ENCODE measurements around the gene RNF208. TPM values are rescaled to one million over a fixed set of nuclear protein-coding genes. Genes with fewer than 3 reads are reported as not detected.

Gene RNF208
- total and polyA plus RNA-seq, 9 of the 15 experiments (the other 6 are each of a cell fraction or from before 2014, with no cell fraction given) = 0.15 to 6.9 (median 0.50) TPM; not detected in 2

- no peak for TF ChIP-seq GTF2B (IDR thresholded peaks at IDR 0.05; ENCODE audit: extremely low read depth, insufficient read length)
- no peak for TF ChIP-seq ZNF436 (CRISPR knock-in tag; IDR thresholded peaks at IDR 0.05)
- peak; percentile 96 for TF ChIP-seq RAD21 (CRISPR knock-in tag; conservative IDR thresholded peaks at IDR 0.05 in 1 of 2, IDR thresholded peaks at IDR 0.05 in 1 of 2)
- 0 out of 2 replicates have a peak, but pooled peaks have one; percentile 56 for TF ChIP-seq PHF21A (IDR thresholded peaks at IDR 0.05; ENCODE audit: borderline replicate concordance, low read depth)
- peak; percentile 29 for TF ChIP-seq TAF1 (IDR thresholded peaks at IDR 0.05; ENCODE audit: control insufficient read depth, extremely low read depth, insufficient read depth, low read length, severe bottlenecking)
- peak; percentile 71 for TF ChIP-seq MTA2 (IDR thresholded peaks at IDR 0.05; ENCODE audit: low read depth)
- TF ChIP-seq ZNF197 (CRISPR knock-in tag; IDR thresholded peaks at IDR 0.05; ENCODE audit: low read depth) = no peak
- TF ChIP-seq MAZ (CRISPR knock-in tag; conservative IDR thresholded peaks at IDR 0.05 in 1 of 2, IDR thresholded peaks at IDR 0.05 in 1 of 2) = peak; percentile 97 to 99
- peak; percentile 80 for TF ChIP-seq CXXC5 (CRISPR knock-in tag; IDR thresholded peaks at IDR 0.05)
- TF ChIP-seq RFX5 (IDR thresholded peaks at IDR 0.05; ENCODE audit: low read depth, low read length) = no peak
- TF ChIP-seq MEIS2 (IDR thresholded peaks at IDR 0.05; ENCODE audit: partially characterized antibody) = peak; percentile 59
- TF ChIP-seq ATF3 (IDR thresholded peaks at IDR 0.05) = no peak
- peak; percentile 71; the same call in 1 of the 2 replicates for TF ChIP-seq ATF3 (CRISPR knock-in tag; conservative IDR thresholded peaks at IDR 0.05)
- TF ChIP-seq ZNF551 (CRISPR knock-in tag; IDR thresholded peaks at IDR 0.05) = no peak
- no peak for TF ChIP-seq MLX (CRISPR knock-in tag; conservative IDR thresholded peaks at IDR 0.05)
- peak; percentile 97 for TF ChIP-seq TFAP4 (CRISPR knock-in tag; IDR thresholded peaks at IDR 0.05; ENCODE audit: borderline replicate concordance)
- TF ChIP-seq SMARCE1 (IDR thresholded peaks at IDR 0.05) = 0 out of 2 replicates have a peak, but pooled peaks have one; percentile 59
- TF ChIP-seq CBX3 (IDR thresholded peaks at IDR 0.05; ENCODE audit: borderline replicate concordance in 1 of 2, low read length in 2 of 2) = peak in 1 of 2 experiments; percentile 47; a peak in 1 of 3 replicates
- no peak for TF ChIP-seq E2F3 (CRISPR knock-in tag; IDR thresholded peaks at IDR 0.05)
- no peak for TF ChIP-seq NR0B1 (IDR thresholded peaks at IDR 0.05; ENCODE audit: partially characterized antibody)
- TF ChIP-seq ZKSCAN1 (IDR thresholded peaks at IDR 0.05; ENCODE audit: low read depth, low read length) = peak; percentile 48; the same call in 1 of the 2 replicates
- no peak for TF ChIP-seq THAP7 (CRISPR knock-in tag; IDR thresholded peaks at IDR 0.05)
Observed at GRCh38 chr9:137236238-137236935, 14.3 kb upstream of the RNF208 start (continued).

All from K562 (cell line).